ENCODE measurements around the gene SDC1. TPM values are rescaled to one million over a fixed set of nuclear protein-coding genes. Genes with fewer than 3 reads are reported as not detected.

The SDC1 gene
- polyA plus RNA-seq, 1 of the 3 experiments (the other 2 are of a cell fraction), result 122 TPM

DNA sequence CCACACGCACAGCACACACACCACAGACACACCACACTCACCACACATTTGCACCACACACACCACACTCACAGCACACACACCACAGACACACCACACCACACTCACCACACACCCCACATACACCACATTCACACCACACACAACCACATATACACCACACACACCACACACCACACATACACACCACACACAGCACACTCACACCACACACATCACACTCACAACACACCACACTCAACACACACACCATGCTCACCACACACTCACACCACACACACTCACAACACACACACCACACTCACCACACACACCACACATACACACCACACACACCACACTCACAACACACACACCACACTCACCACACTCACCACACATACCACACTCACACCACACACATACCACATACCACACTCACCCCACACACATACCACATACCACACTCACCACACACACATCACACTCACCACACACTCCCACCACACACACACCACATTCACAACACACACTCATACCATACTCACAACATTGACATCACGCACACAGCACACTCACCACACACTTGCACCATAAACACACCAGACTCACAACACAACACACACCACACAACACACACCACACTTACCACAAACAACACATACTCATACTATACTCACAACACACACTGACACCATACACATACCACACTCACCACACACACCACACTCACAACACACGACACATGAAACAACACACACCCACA, 60.0 kb downstream of the SDC1 start:
- no peaks in the 10 kb centered on the region for H3K36me3 ChIP-seq (replicated peaks in 1 of 2; ENCODE audit: control insufficient read depth in 1 of 2, insufficient read depth in 2 of 2, low read length in 1 of 2)
- H2AFZ ChIP-seq (ENCODE audit: low read depth), result no peak overlapping the region
- DNase-seq, result no peak
- no peaks in the 10 kb centered on the region for H3F3A ChIP-seq (replicated peaks; ENCODE audit: insufficient read depth)
- ChIA-PET CTCF (interaction anchor here (1.7 kb wide), 1 partner anchor 13 kb away, joined by 5 read pairs; no protein-coding TSS in a partner anchor), POLR2A (no interaction called here)
- H4K20me1 ChIP-seq (ENCODE audit: insufficient read depth), result no peaks in the 10 kb centered on the region
- H3K9me2 ChIP-seq, result no peaks in the 10 kb centered on the region
- no peaks in the 10 kb centered on the region for H3K27me3 ChIP-seq (ENCODE audit: insufficient read depth)
- no peak overlapping the region for H3K4me3 ChIP-seq (ENCODE audit: low read depth in 2 of 2, low read length in 1 of 2)
- H3K4me1 ChIP-seq (ENCODE audit: control insufficient read depth in 1 of 2, insufficient read depth in 2 of 2, low read depth in 1 of 2, low read length in 1 of 2), result peaks cover 6 to 41% of the 10 kb centered on the region in 2 experiments; a peak in 2 of 4 replicates
- H3K4me2 ChIP-seq, result no peak overlapping the region
- H3K9ac ChIP-seq, result no peak overlapping the region
- no peak overlapping the region for H3K27ac ChIP-seq (ENCODE audit: low read depth in 2 of 2, low read length in 1 of 2)
- TF ChIP-seq RAD21 (IDR thresholded peaks at IDR 0.05; ENCODE audit: low read length) (no peak), SIN3A (IDR thresholded peaks at IDR 0.05; ENCODE audit: borderline replicate concordance, low read depth, low read length) (no peak), NFIC (IDR thresholded peaks at IDR 0.05; ENCODE audit: borderline replicate concordance) (no peak), MEF2A (IDR thresholded peaks at IDR 0.05; ENCODE audit: borderline replicate concordance, low read depth) (no peak), MXI1 (IDR thresholded peaks at IDR 0.05; ENCODE audit: low read depth, low read length) (no peak), PBX3 (IDR thresholded peaks at IDR 0.05) (no peak), JUND (IDR thresholded peaks at IDR 0.05) (no peak), NRF1 (IDR thresholded peaks at IDR 0.05; ENCODE audit: low read depth, low read length) (no peak), EP300 (IDR thresholded peaks at IDR 0.05; ENCODE audit: borderline replicate concordance in 1 of 2, low read depth in 1 of 2, low read length in 1 of 2) (no peak), TEAD4 (IDR thresholded peaks at IDR 0.05; ENCODE audit: borderline replicate concordance, insufficient read depth) (no peak), TCF12 (IDR thresholded peaks at IDR 0.05) (no peak), SMC3 (IDR thresholded peaks at IDR 0.05; ENCODE audit: low read depth, low read length) (no peak), YY1 (IDR thresholded peaks at IDR 0.05; ENCODE audit: low read depth) (no peak), GABPA (IDR thresholded peaks at IDR 0.05; ENCODE audit: low read depth) (no peak), ZBTB33 (IDR thresholded peaks at IDR 0.05; ENCODE audit: borderline replicate concordance, low read depth) (no peak)
- TF ChIP-seq, protein P1, sequence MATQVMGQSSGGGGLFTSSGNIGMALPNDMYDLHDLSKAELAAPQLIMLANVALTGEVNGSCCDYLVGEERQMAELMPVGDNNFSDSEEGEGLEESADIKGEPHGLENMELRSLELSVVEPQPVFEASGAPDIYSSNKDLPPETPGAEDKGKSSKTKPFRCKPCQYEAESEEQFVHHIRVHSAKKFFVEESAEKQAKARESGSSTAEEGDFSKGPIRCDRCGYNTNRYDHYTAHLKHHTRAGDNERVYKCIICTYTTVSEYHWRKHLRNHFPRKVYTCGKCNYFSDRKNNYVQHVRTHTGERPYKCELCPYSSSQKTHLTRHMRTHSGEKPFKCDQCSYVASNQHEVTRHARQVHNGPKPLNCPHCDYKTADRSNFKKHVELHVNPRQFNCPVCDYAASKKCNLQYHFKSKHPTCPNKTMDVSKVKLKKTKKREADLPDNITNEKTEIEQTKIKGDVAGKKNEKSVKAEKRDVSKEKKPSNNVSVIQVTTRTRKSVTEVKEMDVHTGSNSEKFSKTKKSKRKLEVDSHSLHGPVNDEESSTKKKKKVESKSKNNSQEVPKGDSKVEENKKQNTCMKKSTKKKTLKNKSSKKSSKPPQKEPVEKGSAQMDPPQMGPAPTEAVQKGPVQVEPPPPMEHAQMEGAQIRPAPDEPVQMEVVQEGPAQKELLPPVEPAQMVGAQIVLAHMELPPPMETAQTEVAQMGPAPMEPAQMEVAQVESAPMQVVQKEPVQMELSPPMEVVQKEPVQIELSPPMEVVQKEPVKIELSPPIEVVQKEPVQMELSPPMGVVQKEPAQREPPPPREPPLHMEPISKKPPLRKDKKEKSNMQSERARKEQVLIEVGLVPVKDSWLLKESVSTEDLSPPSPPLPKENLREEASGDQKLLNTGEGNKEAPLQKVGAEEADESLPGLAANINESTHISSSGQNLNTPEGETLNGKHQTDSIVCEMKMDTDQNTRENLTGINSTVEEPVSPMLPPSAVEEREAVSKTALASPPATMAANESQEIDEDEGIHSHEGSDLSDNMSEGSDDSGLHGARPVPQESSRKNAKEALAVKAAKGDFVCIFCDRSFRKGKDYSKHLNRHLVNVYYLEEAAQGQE (IDR thresholded peaks at IDR 0.05; ENCODE audit: low read depth, low read length), result no peak
- WGBS (ENCODE audit: low lambda C conversion rate), result 97% methylated on average over 3 of the region's 3 CpGs
- no peaks in the 10 kb centered on the region for H3K79me2 ChIP-seq (ENCODE audit: insufficient read depth)
- no peaks in the 10 kb centered on the region for H3K9me3 ChIP-seq
